SK-N-MC (cell line): ENCODE results near the gene OFD1.

Experiments used
- EZH2 ChIP-seq: fragments of 200-600 bp; sonication (generic); IDR thresholded peaks from one replicate; pipeline ENCODE4 v1.6.1; 2017; ENCODE audit warnings: antibody characterized with exemption
- FOXP2 ChIP-seq: optimal IDR thresholded peaks from 2 replicates; pipeline ENCODE3; 2011; ENCODE audit warnings: mild to moderate bottlenecking, moderate library complexity; ENCODE audit not compliant: insufficient read depth; ENCODE audit errors: extremely low read length, control extremely low read depth
- POLR2AphosphoS5 ChIP-seq: IDR thresholded peaks from 2 replicates; pipeline ENCODE4 v1.6.1; 2012; ENCODE audit warnings: mild to moderate bottlenecking, low read depth, low read length, borderline replicate concordance

DNA sequence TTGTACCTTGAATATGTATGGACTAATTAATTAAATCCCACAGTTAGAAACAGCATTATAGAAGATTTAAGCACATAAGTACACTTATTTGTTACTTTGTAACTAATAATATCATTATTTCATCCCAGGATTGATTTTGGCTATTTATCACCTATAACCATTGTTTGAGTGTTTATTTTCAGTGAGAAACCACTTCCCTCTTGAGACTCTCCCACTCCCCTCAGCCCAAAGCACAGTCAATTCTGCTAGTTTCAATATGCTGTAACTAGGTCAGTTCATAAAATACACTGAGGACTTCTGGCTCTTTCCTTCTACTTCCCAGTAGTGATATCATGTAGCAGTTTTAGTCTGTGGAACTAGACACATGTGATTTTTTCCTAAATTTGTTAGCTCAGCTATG, 16.3 kb downstream of the OFD1 start:
- TF ChIP-seq POLR2AphosphoS5, result no peak
- no peak for TF ChIP-seq EZH2
- no peak for TF ChIP-seq FOXP2
